ENCODE results near the gene SLC17A2. TPM values are rescaled to one million over a fixed set of nuclear protein-coding genes. Genes with fewer than 3 reads are reported as not detected.
A peak's percentile ranks its signal among the peaks of the same experiment; 100 is the strongest.

SLC17A2 gene
- total RNA-seq, 1 donor: not detected

DNA sequence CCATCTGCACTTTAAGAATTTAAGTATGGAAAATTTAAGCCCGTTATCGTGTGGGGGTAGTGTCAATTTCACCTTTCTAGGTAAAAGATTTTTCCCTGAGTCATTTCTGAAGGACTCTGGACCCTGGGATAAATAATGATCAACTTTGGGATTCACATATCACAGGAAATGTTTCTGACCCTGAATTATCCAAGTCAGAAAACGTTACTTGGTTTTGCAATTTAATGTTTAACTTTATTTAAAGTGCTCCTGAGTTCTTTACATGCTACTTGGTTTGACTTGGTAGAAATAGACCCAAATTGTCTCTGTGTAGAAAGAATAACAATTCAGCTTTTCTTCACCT is 55.0 kb downstream of the SLC17A2 start:
- no peaks in the 10 kb centered on the region for H3K79me2 ChIP-seq (ENCODE audit: insufficient read depth, low read length)
- no peak overlapping the region for H3K4me2 ChIP-seq (ENCODE audit: insufficient read depth, low read length)
- no peaks in the 10 kb centered on the region for H3K4me1 ChIP-seq (ENCODE audit: insufficient read depth, low read length)
- H2AFZ ChIP-seq (ENCODE audit: low read length): no peak overlapping the region
- H3K27ac ChIP-seq (ENCODE audit: low read depth, low read length): no peak overlapping the region
- H4K20me1 ChIP-seq (ENCODE audit: insufficient read depth, low read length): no peaks in the 10 kb centered on the region
- H3K4me3 ChIP-seq (ENCODE audit: insufficient read depth, low read length): no peak overlapping the region
- H3K27me3 ChIP-seq (ENCODE audit: insufficient read depth, low read length): no peaks in the 10 kb centered on the region
- no peaks in the 10 kb centered on the region for H3K9me3 ChIP-seq (ENCODE audit: low read depth, low read length)
- DNase-seq (ENCODE audit: insufficient read length, low spot score, missing footprints): no peak
- H3K36me3 ChIP-seq (ENCODE audit: insufficient read depth, low read length): no peaks in the 10 kb centered on the region
- TF ChIP-seq, protein P1, sequence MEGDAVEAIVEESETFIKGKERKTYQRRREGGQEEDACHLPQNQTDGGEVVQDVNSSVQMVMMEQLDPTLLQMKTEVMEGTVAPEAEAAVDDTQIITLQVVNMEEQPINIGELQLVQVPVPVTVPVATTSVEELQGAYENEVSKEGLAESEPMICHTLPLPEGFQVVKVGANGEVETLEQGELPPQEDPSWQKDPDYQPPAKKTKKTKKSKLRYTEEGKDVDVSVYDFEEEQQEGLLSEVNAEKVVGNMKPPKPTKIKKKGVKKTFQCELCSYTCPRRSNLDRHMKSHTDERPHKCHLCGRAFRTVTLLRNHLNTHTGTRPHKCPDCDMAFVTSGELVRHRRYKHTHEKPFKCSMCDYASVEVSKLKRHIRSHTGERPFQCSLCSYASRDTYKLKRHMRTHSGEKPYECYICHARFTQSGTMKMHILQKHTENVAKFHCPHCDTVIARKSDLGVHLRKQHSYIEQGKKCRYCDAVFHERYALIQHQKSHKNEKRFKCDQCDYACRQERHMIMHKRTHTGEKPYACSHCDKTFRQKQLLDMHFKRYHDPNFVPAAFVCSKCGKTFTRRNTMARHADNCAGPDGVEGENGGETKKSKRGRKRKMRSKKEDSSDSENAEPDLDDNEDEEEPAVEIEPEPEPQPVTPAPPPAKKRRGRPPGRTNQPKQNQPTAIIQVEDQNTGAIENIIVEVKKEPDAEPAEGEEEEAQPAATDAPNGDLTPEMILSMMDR (IDR thresholded peaks at IDR 0.05; ENCODE audit: extremely low read depth, low read depth, low read length): no peak

DNA sequence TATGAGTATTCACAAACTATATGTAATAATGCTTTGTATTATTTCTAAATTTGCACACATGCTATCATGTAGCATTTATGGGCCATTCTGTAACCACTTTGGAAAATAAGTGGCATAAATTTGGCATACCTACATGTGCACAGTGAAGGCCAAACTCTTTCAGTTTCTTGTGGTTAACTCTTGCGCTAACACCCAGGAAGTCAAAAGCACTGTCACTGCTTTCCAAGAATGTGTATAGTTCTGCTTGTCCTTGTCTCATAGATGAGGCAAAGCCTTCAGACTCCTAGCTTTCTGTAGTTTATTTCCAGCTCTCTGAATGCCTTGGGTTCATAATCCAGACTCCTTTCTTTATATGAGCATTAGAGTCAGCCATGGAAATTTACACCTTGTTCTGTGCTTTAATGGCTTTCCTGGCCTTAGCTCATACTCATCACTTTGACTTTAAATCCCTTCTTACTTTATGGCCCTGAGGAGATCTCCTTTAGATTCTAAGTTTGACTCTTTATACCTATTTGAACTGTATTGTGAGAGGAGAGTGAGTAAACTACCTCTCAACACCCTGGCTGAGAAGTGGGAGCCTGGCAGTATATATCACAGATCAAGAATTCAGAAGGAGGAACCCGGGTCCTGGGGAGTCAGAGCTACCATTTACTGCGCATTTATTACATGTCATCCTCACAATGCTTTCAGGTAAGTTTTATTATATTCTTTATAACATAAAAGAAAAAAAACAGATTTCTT is 55.5 kb downstream of the SLC17A2 start:
- no peak overlapping the region for H3K4me2 ChIP-seq (ENCODE audit: insufficient read depth, low read length)
- H3K27me3 ChIP-seq (ENCODE audit: insufficient read depth, low read length): no peaks in the 10 kb centered on the region
- TF ChIP-seq, protein P1 (IDR thresholded peaks at IDR 0.05; ENCODE audit: extremely low read depth, low read depth, low read length): no peak
- no peak overlapping the region for H3K4me3 ChIP-seq (ENCODE audit: insufficient read depth, low read length)
- H4K20me1 ChIP-seq (ENCODE audit: insufficient read depth, low read length): no peaks in the 10 kb centered on the region
- no peaks in the 10 kb centered on the region for H3K36me3 ChIP-seq (ENCODE audit: insufficient read depth, low read length)
- H3K27ac ChIP-seq (ENCODE audit: low read depth, low read length): no peak overlapping the region
- H3K9me3 ChIP-seq (ENCODE audit: low read depth, low read length): no peaks in the 10 kb centered on the region
- DNase-seq (ENCODE audit: insufficient read length, low spot score, missing footprints): no peak
- no peaks in the 10 kb centered on the region for H3K79me2 ChIP-seq (ENCODE audit: insufficient read depth, low read length)
- H3K4me1 ChIP-seq (ENCODE audit: insufficient read depth, low read length): no peaks in the 10 kb centered on the region
- H2AFZ ChIP-seq (ENCODE audit: low read length): no peak overlapping the region

DNA sequence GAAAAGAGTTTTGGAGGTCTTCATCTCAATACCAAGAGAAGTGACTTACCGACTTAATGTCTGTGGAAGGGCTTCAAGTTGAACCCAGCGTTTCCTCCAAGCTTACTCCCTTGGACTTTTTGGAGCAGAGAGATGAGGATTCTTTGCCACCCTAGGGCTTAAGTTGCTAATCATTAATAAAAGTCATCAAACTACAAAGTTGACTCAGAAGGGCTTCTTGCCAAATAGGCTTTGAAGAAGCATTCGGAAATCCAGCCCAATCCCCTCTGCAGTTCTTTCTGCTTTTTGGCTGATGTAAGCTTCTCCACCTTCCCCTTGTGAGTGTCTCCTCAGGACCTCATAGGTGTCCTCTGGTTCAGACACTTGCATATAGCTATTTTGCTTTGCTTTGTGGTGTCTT is 56.4 kb downstream of the SLC17A2 start, which contains the start of gene SLC17A3:
Gene SLC17A3, minus strand, starts transcription at position 126 of the 400 bp plus-strand sequence. CDS start 5,856 bp downstream, outside the sequence.
- no peaks in the 10 kb centered on the region for H3K36me3 ChIP-seq (ENCODE audit: insufficient read depth, low read length)
- no peaks in the 10 kb centered on the region for H3K27me3 ChIP-seq (ENCODE audit: insufficient read depth, low read length)
- H3K4me3 ChIP-seq (ENCODE audit: insufficient read depth, low read length): no peak within 1 kb of the TSS
- H3K4me2 ChIP-seq (ENCODE audit: insufficient read depth, low read length): no peak within 1 kb of the TSS
- no peaks in the 10 kb centered on the region for H3K9me3 ChIP-seq (ENCODE audit: low read depth, low read length)
- H4K20me1 ChIP-seq (ENCODE audit: insufficient read depth, low read length): no peaks in the 10 kb centered on the region
- no peaks in the 10 kb centered on the region for H3K79me2 ChIP-seq (ENCODE audit: insufficient read depth, low read length)
- H3K4me1 ChIP-seq (ENCODE audit: insufficient read depth, low read length): no peaks in the 10 kb centered on the region
- TF ChIP-seq, protein P1 (IDR thresholded peaks at IDR 0.05; ENCODE audit: extremely low read depth, low read depth, low read length): no peak
- H2AFZ ChIP-seq (ENCODE audit: low read length): no peak within 1 kb of the TSS
- H3K27ac ChIP-seq (ENCODE audit: low read depth, low read length): no peak within 1 kb of the TSS
- no peak for DNase-seq (ENCODE audit: insufficient read length, low spot score, missing footprints)

DNA sequence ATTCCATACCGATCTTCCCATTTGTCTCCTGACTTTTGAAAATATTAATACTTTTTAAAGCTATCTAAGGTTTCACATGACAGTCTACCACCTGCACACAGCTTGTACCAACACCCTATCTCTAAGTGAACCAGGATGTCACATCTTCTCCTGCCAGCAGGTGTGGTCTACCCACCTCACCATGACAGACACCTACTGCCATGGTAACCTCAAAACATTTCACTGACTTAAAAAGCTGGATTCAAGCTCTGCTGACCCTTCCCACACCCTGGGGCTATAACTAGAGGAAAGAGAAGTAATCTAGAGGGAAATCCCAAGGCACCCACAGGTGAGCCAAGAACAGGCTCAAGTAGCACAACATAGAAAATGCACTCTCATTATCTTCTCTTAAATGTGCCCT is 57.7 kb downstream of the SLC17A2 start:
- Histone ChIP-seq H3K4me2 (ENCODE audit: insufficient read depth, low read length) (no peak overlapping the region), H4K20me1 (ENCODE audit: insufficient read depth, low read length) (no peaks in the 10 kb centered on the region), H3K4me3 (ENCODE audit: insufficient read depth, low read length) (no peak overlapping the region), H3K27ac (ENCODE audit: low read depth, low read length) (no peak overlapping the region), H2AFZ (ENCODE audit: low read length) (no peak overlapping the region), H3K79me2 (ENCODE audit: insufficient read depth, low read length) (no peaks in the 10 kb centered on the region), H3K4me1 (ENCODE audit: insufficient read depth, low read length) (no peaks in the 10 kb centered on the region), H3K9me3 (ENCODE audit: low read depth, low read length) (no peaks in the 10 kb centered on the region), H3K36me3 (ENCODE audit: insufficient read depth, low read length) (no peaks in the 10 kb centered on the region), H3K27me3 (ENCODE audit: insufficient read depth, low read length) (no peaks in the 10 kb centered on the region)
- DNase-seq (ENCODE audit: insufficient read length, low spot score, missing footprints): peak; percentile 9
- TF ChIP-seq, protein P1 (IDR thresholded peaks at IDR 0.05; ENCODE audit: extremely low read depth, low read depth, low read length): no peak
